Suppressor macrophage treated with lipopolysaccharide for 4 hours (primary cell): ENCODE results near the gene TMOD1.
"Not testable (repeated sequence)": the region's sequence is repeated elsewhere in the genome, so short reads cannot be mapped to it uniquely, and the experiment has no call there.

ENCODE experiments used
- DNase-seq: peaks from one replicate; pipeline ENCODE4 v3.0.0-alpha.2; 2020

TMOD1 gene

GRCh38 chr9:97571664-97572063 is 70.2 kb downstream of the TMOD1 start:
- DNase-seq = no peak

GRCh38 chr9:97572196-97572891 is 70.9 kb downstream of the TMOD1 start:
- no peak for DNase-seq

- no peak for DNase-seq
These were observed 71.5 kb downstream of the TMOD1 start for GRCh38 chr9:97572892-97573365.

GRCh38 chr9:97573482-97574073 is 72.1 kb downstream of the TMOD1 start:
- DNase-seq = no peak

GRCh38 chr9:97574101-97574571 is 72.7 kb downstream of the TMOD1 start:
- DNase-seq = not testable (repeated sequence)

- DNase-seq = peak; percentile 23
These were observed 73.6 kb downstream of the TMOD1 start for GRCh38 chr9:97574921-97575672.

- DNase-seq = no peak
These were observed 74.3 kb downstream of the TMOD1 start for GRCh38 chr9:97575673-97576200.

GRCh38 chr9:97577051-97577450 is 75.6 kb downstream of the TMOD1 start:
- DNase-seq = no peak

- no peak for DNase-seq
These were observed 77.4 kb downstream of the TMOD1 start for GRCh38 chr9:97578846-97579245.

GRCh38 chr9:97579914-97580313 is 78.4 kb downstream of the TMOD1 start:
- DNase-seq = no peak

GRCh38 chr9:97581590-97581989 is 80.1 kb downstream of the TMOD1 start:
- not testable (repeated sequence) for DNase-seq

- not testable (repeated sequence) for DNase-seq
These were observed 83.3 kb downstream of the TMOD1 start for GRCh38 chr9:97584778-97585177.

GRCh38 chr9:97586909-97587308 is 85.4 kb downstream of the TMOD1 start:
- DNase-seq = not testable (repeated sequence)

GRCh38 chr9:97591535-97591934 is 90.1 kb downstream of the TMOD1 start:
- no peak for DNase-seq

GRCh38 chr9:97592126-97592525 is 90.7 kb downstream of the TMOD1 start:
- DNase-seq = no peak

- DNase-seq = no peak
These were observed 92.5 kb downstream of the TMOD1 start for GRCh38 chr9:97593960-97594359.

- DNase-seq = no peak
These were observed 93.0 kb downstream of the TMOD1 start for GRCh38 chr9:97594381-97594921.

- DNase-seq = no peak
These were observed 95.4 kb downstream of the TMOD1 start for GRCh38 chr9:97596906-97597305.

- peak; percentile 78 for DNase-seq
These were observed 97.2 kb downstream of the TMOD1 start for GRCh38 chr9:97598461-97599288.

GRCh38 chr9:97599314-97599846 is 97.9 kb downstream of the TMOD1 start:
- no peak for DNase-seq

- no peak for DNase-seq
These were observed 99.2 kb downstream of the TMOD1 start for GRCh38 chr9:97600531-97601227.
